GM21447 (cell line): Measurements from ENCODE around the gene C12orf57.
A peak's percentile ranks its signal among the peaks of the same experiment; 100 is the strongest.
"Not testable (repeated sequence)": the region's sequence is repeated elsewhere in the genome, so short reads cannot be mapped to it uniquely, and the experiment has no call there.

ENCODE experiments used
- ATAC-seq: cut with Tn5 transposase; IDR thresholded peaks from one replicate; pipeline ENCODE4 v1.9.1; 2021; ENCODE audit not compliant: unreplicated experiment

The C12orf57 gene

GRCh38 chr12:6943722-6944380 is at the start of gene C12orf57, which contains the start of gene RNU7-1:
Gene C12orf57 (plus strand): TSS chr12:6944022. CDS start chr12:6944122, 100 bp downstream.
Gene RNU7-1 (plus strand): TSS chr12:6943816.
- no peak for ATAC-seq

- no peak for ATAC-seq
Observed at GRCh38 chr12:6894321-6894720, 49.5 kb upstream of the C12orf57 start.

GRCh38 chr12:6896846-6897435 is 46.9 kb upstream of the C12orf57 start:
- ATAC-seq: no peak

DNA sequence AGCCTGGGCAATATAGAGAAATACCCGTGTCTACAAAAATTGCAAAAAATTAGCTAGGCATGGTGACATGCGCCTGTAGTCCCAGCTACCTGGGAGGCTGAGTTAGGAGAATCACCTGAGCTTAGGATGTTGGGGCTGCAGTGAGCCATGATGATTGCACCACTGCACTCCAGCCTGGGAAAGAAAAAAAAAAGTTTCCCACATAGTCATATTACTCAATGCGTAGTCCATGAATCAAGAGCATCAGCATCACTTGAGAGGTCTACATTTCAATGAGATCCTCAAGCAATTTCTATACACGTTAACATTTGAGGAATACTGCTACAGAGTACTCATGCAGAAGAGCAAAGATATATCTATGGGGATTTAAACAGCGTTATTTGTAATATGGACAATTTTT is 44.4 kb upstream of the C12orf57 start:
- ATAC-seq: no peak

- no peak for ATAC-seq
Observed at GRCh38 chr12:6899837-6900519, 43.8 kb upstream of the C12orf57 start.

DNA sequence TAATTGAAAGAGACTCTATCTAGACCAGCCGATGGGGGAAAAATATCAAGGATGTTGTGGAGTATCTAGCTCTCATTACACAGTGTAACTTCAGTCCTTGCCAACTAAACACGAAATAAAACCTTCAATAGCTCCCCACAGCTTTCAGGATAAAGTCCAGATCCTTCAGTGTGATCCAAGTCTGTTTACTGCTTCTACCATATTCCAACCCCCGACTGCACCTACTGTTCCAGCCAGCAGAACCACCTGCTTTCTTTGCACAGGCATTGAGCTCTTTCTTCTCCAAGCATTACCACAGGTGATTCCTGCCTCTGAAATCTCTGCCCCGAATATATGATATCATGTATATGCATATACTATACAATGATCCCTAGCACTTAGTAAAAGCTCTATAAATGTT is 41.4 kb upstream of the C12orf57 start:
- no peak for ATAC-seq

DNA sequence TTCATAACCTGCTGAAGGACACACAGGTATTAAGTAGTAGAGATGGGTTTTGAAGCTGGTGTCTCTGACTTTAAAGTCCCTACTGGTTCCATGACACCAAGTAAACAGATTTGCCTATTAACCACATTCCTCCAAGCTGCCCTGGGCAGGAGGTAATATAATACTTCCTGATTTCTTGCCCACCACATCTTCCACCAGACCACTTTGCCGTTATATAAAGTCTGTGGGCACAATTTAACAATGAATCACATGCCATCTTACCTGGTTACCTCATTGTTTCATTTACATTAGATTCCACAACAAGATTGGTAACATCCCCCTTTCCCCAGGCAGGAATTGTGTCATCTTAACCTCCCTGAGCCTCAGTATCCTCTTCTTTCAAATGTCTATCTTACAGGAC is 40.1 kb upstream of the C12orf57 start:
- ATAC-seq: no peak

GRCh38 chr12:6904280-6905276 is 39.2 kb upstream of the C12orf57 start, which contains the start of gene LRRC23:
Gene LRRC23 (plus strand): TSS chr12:6904822. CDS start chr12:6905634, 812 bp downstream.
- ATAC-seq: peak; percentile 95

- no peak for ATAC-seq
Observed at GRCh38 chr12:6905414-6906040, 38.3 kb upstream of the C12orf57 start.

- not testable (repeated sequence) for ATAC-seq
Observed at GRCh38 chr12:6908141-6908540, 35.7 kb upstream of the C12orf57 start.

DNA sequence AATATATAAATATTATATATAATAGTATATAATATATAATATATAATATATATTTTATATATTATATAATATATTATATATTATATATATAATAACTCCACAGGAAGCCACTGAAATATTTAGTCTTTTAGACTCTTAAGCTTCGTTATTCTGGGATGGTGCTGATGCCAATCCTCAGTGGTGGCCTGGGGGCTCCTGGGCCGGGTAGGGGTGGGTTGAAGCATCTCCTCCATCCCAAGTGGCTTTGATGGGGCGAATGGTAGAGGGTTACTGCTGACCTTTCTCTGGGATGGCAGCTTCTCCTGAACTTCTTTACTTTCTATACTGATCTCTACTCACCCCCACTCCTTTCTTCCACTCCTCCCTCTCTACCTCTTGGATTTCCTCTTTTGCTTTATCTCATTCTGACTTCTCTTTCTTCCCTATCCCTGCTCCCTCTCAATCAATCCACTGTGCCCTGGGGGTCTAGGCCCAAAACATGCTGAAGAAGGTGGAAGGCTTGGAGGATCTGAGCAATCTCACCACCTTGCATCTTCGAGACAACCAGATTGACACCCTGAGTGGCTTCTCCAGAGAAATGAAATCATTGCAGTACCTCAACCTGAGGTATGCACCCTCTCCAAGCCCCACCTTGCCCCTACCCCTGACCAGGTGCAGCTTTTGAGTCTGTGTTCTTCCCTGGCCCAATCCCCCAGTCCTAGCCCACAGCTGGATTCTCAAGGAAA is 34.2 kb upstream of the C12orf57 start:
- no peak for ATAC-seq

GRCh38 chr12:6912164-6912935 is 31.5 kb upstream of the C12orf57 start:
- no peak for ATAC-seq

GRCh38 chr12:6914246-6914946 is 29.4 kb upstream of the C12orf57 start, which contains the start of gene ENO2:
Gene ENO2 (plus strand): TSS chr12:6914580. CDS start chr12:6915833, 1,253 bp downstream.
- ATAC-seq: peak; percentile 74

DNA sequence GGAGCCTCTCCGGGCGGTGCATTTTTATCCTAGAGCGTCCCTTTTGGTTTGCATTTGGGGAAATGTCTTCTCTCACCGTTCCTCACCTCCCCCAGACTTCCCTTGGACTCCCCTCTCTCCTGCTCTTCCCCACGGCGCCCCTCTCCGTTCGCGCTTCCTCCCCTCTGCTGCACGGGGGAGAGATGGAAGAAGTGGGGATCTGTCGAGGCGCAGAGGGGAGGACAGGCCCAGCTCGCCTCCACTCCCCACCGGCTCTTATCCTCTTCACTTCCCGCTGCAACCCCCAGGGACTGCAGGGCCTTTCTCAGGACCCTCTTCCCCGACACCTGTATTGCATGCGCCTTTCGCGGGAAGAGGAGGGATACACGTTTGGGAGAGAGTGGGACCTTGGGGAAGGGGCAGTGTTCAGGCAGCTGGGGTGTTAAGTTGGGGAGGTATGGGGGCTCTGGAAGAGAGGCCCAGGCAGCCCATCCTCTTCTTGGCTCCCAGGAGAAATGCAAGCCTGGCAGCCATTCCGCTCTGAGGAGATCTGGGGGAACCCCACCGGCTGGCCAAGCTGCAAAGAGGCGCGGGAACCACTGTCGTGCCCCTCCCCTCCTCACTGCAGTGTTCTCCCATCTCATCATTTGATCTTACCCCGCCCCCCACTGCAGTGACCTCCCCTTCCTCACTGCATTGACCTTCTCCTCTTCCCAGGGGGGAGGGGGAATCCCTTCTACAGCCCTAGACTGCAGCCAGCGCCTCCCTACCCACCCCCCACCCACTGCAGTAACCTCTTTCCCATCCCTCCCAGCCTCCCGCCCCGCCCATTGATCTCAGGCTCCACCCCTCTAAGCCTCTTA is 28.7 kb upstream of the C12orf57 start:
- ATAC-seq: no peak

DNA sequence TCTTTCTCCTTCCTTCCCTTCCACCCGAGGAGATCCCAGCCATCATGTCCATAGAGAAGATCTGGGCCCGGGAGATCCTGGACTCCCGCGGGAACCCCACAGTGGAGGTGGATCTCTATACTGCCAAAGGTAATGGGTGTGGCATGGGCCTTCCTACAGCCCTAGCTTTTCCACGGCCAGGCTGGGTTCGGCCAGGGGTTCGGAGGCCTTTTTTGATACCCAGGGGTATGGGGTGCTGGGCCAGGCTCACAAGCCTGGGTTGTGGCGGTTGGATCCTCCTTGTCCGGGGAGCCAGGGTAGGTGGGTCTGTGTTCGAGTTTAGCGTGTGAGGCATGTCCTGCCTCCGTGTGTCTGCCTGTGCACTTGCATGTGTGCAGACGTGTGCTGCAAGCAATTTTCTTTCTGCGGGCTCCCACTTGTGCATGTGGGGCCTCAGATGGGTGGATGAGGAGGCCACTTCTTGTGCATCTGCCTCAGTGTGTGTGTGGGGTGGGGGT is 28.0 kb upstream of the C12orf57 start:
- ATAC-seq: no peak

GRCh38 chr12:6916426-6917200 is 27.2 kb upstream of the C12orf57 start:
- no peak for ATAC-seq
